ENCODE data around the gene PARP4.
"Not testable (repeated sequence)": the region's sequence is repeated elsewhere in the genome, so short reads cannot be mapped to it uniquely, and the experiment has no call there.

The PARP4 gene

DNA sequence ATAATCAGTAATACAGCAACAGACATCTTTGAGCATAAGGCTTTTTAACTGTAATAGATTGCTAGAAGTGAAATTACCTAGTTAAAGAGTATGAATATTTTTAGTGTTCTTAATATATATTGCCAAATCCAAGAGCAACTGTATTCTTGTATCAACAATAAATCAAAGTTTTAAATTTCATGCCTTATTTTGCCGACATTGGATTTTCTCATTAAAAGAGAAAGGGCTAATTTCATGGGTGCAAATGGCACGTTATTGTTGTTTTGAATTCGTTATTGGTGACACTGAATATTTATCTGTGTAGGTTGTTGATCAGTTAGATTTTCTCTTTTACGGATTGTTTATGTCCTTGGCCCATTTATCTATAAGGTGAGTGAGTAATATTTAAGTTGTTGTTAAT, 106.1 kb downstream of the PARP4 start:
- H3K4me3 ChIP-seq (ENCODE audit: low read length, poor library complexity, severe bottlenecking), result no peak overlapping the region
- H3K4me2 ChIP-seq (ENCODE audit: low read depth, low read length, poor library complexity, severe bottlenecking), result no peak overlapping the region
- TF ChIP-seq, protein P1, sequence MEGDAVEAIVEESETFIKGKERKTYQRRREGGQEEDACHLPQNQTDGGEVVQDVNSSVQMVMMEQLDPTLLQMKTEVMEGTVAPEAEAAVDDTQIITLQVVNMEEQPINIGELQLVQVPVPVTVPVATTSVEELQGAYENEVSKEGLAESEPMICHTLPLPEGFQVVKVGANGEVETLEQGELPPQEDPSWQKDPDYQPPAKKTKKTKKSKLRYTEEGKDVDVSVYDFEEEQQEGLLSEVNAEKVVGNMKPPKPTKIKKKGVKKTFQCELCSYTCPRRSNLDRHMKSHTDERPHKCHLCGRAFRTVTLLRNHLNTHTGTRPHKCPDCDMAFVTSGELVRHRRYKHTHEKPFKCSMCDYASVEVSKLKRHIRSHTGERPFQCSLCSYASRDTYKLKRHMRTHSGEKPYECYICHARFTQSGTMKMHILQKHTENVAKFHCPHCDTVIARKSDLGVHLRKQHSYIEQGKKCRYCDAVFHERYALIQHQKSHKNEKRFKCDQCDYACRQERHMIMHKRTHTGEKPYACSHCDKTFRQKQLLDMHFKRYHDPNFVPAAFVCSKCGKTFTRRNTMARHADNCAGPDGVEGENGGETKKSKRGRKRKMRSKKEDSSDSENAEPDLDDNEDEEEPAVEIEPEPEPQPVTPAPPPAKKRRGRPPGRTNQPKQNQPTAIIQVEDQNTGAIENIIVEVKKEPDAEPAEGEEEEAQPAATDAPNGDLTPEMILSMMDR (conservative IDR thresholded peaks at IDR 0.05; ENCODE audit: low read length), result no peak
- no peak for TF ChIP-seq EZH2phosphoT487 (IDR thresholded peaks at IDR 0.05; ENCODE audit: borderline replicate concordance)
- H3K9me2 ChIP-seq (replicated peaks; ENCODE audit: low read depth, low read length), result no peaks in the 10 kb centered on the region
- no peaks in the 10 kb centered on the region for H3K27me3 ChIP-seq (ENCODE audit: insufficient read depth, low read length, poor library complexity, severe bottlenecking)
- H3K9ac ChIP-seq (ENCODE audit: low read depth, low read length, poor library complexity, severe bottlenecking), result no peak overlapping the region
- no peaks in the 10 kb centered on the region for H4K20me1 ChIP-seq (ENCODE audit: insufficient read depth, low read length, poor library complexity, severe bottlenecking)
- H3F3A ChIP-seq (ENCODE audit: low read depth), result no peaks in the 10 kb centered on the region
- no peak overlapping the region for H2AFZ ChIP-seq (ENCODE audit: low read length)
- H3K4me1 ChIP-seq (ENCODE audit: insufficient read depth, low read length, poor library complexity, severe bottlenecking), result no peaks in the 10 kb centered on the region
- no peaks in the 10 kb centered on the region for H3K9me3 ChIP-seq (ENCODE audit: insufficient read depth, low read depth, low read length)
- no peaks in the 10 kb centered on the region for H3K79me2 ChIP-seq (ENCODE audit: insufficient read depth, low read length)
- no peaks in the 10 kb centered on the region for H3K36me3 ChIP-seq (ENCODE audit: insufficient read depth, low read length)

- no peaks in the 10 kb centered on the region for H3K27me3 ChIP-seq (ENCODE audit: insufficient read depth, low read length, poor library complexity, severe bottlenecking)
- no peaks in the 10 kb centered on the region for H3F3A ChIP-seq (ENCODE audit: low read depth)
- no peak overlapping the region for H2AFZ ChIP-seq (ENCODE audit: low read length)
- H3K4me1 ChIP-seq (ENCODE audit: insufficient read depth, low read length, poor library complexity, severe bottlenecking), result no peaks in the 10 kb centered on the region
- no peaks in the 10 kb centered on the region for H3K79me2 ChIP-seq (ENCODE audit: insufficient read depth, low read length)
- no peaks in the 10 kb centered on the region for H3K9me2 ChIP-seq (replicated peaks; ENCODE audit: low read depth, low read length)
- no peaks in the 10 kb centered on the region for H3K36me3 ChIP-seq (ENCODE audit: insufficient read depth, low read length)
- H3K9ac ChIP-seq (ENCODE audit: low read depth, low read length, poor library complexity, severe bottlenecking), result no peak overlapping the region
- peaks cover 6% of the 10 kb centered on the region; the same call in 1 of the 2 replicates for H3K9me3 ChIP-seq (ENCODE audit: insufficient read depth, low read depth, low read length)
- no peaks in the 10 kb centered on the region for H4K20me1 ChIP-seq (ENCODE audit: insufficient read depth, low read length, poor library complexity, severe bottlenecking)
- no peak overlapping the region for H3K4me3 ChIP-seq (ENCODE audit: low read length, poor library complexity, severe bottlenecking)
- TF ChIP-seq EZH2phosphoT487 (IDR thresholded peaks at IDR 0.05; ENCODE audit: borderline replicate concordance), result no peak
- TF ChIP-seq, protein P1 (conservative IDR thresholded peaks at IDR 0.05; ENCODE audit: low read length), result no peak
- H3K4me2 ChIP-seq (ENCODE audit: low read depth, low read length, poor library complexity, severe bottlenecking), result no peak overlapping the region
Measured at GRCh38 chr13:24396821-24397220, 115.8 kb downstream of the PARP4 start.

DNA sequence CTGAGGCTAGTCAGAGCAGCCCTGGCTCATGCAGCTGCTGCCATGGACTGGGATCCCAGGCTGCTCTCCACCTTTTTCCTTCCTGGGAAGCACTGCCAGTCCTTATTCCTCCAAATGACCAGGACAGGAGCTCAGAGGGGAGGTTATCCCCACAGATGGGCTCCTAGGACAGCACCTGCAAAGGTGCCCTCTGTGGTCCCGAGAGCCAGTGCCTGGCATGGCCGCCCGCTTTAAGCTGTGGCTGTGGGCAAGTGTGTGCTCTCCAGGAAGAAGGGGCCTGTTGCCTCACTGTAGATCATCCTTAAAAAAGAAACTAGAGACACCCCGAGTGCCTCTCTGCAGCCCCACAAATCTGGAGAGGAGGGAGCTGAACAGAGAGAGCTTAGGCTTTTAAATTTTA, 119.6 kb downstream of the PARP4 start:
- no peak overlapping the region for H2AFZ ChIP-seq (ENCODE audit: low read length)
- no peaks in the 10 kb centered on the region for H3K36me3 ChIP-seq (ENCODE audit: insufficient read depth, low read length)
- peaks cover 6% of the 10 kb centered on the region; the same call in 1 of the 2 replicates for H3K9me3 ChIP-seq (ENCODE audit: insufficient read depth, low read depth, low read length)
- no peaks in the 10 kb centered on the region for H4K20me1 ChIP-seq (ENCODE audit: insufficient read depth, low read length, poor library complexity, severe bottlenecking)
- H3K27me3 ChIP-seq (ENCODE audit: insufficient read depth, low read length, poor library complexity, severe bottlenecking), result no peaks in the 10 kb centered on the region
- no peak overlapping the region for H3K9ac ChIP-seq (ENCODE audit: low read depth, low read length, poor library complexity, severe bottlenecking)
- H3K9me2 ChIP-seq (replicated peaks; ENCODE audit: low read depth, low read length), result no peaks in the 10 kb centered on the region
- H3K4me2 ChIP-seq (ENCODE audit: low read depth, low read length, poor library complexity, severe bottlenecking), result no peak overlapping the region
- no peaks in the 10 kb centered on the region for H3F3A ChIP-seq (ENCODE audit: low read depth)
- no peaks in the 10 kb centered on the region for H3K4me1 ChIP-seq (ENCODE audit: insufficient read depth, low read length, poor library complexity, severe bottlenecking)
- H3K4me3 ChIP-seq (ENCODE audit: low read length, poor library complexity, severe bottlenecking), result no peak overlapping the region
- no peaks in the 10 kb centered on the region for H3K79me2 ChIP-seq (ENCODE audit: insufficient read depth, low read length)
- TF ChIP-seq, protein P1 (conservative IDR thresholded peaks at IDR 0.05; ENCODE audit: low read length), result no peak
- no peak for TF ChIP-seq EZH2phosphoT487 (IDR thresholded peaks at IDR 0.05; ENCODE audit: borderline replicate concordance)

DNA sequence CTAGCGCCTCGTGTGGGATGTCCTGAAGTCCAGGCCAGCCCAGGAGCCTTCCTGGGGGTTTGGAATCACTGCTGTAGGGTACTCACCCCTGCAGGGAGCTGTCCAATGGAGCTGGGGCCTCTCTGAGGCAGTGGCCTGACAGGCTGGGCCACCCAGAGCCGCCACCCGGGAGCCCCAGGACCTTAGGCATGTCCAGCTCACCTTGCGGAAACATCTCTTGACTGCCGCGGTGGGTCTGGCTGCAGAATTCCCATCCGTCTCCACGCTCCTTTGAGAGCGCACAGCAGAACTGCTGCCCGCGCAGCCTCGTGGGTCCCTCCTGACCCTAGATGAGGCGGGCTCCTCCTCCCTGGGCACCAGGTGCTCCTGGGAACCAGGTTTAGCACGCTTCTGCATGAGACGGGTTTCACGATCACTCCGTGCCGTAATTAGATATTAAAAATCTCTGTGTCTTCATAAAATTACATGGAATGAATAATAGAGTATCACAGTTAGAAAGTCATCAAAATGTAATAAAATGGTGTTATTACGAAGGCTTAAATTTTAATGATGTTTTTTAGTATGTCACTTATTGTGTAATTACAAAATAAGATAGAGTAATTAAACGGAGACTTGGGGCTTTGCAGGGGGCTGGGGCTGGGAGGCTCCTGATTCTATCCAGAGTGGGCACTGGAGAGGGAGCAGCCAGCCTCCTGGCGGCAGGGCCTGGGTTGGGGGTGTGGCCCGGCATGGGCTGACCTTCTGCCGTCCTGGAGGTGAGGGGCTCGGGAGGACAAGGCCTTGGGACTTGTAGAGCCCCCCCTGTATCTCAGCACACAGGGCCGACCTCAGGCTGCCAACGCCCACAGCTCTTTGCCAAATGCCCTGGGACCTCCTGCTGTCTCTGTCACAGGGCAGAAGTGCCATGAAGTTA, 120.6 kb downstream of the PARP4 start:
- not testable (repeated sequence) for H3K4me1 ChIP-seq (ENCODE audit: insufficient read depth, low read length, poor library complexity, severe bottlenecking); H4K20me1 ChIP-seq (ENCODE audit: insufficient read depth, low read length, poor library complexity, severe bottlenecking); H3K4me2 ChIP-seq (ENCODE audit: low read depth, low read length, poor library complexity, severe bottlenecking); H3K79me2 ChIP-seq (ENCODE audit: insufficient read depth, low read length); H3K4me3 ChIP-seq (ENCODE audit: low read length, poor library complexity, severe bottlenecking); H3K9me2 ChIP-seq (replicated peaks; ENCODE audit: low read depth, low read length); H2AFZ ChIP-seq (ENCODE audit: low read length); H3K36me3 ChIP-seq (ENCODE audit: insufficient read depth, low read length); H3K9ac ChIP-seq (ENCODE audit: low read depth, low read length, poor library complexity, severe bottlenecking); H3K27me3 ChIP-seq (ENCODE audit: insufficient read depth, low read length, poor library complexity, severe bottlenecking); H3F3A ChIP-seq (ENCODE audit: low read depth); H3K9me3 ChIP-seq (ENCODE audit: insufficient read depth, low read depth, low read length)

DNA sequence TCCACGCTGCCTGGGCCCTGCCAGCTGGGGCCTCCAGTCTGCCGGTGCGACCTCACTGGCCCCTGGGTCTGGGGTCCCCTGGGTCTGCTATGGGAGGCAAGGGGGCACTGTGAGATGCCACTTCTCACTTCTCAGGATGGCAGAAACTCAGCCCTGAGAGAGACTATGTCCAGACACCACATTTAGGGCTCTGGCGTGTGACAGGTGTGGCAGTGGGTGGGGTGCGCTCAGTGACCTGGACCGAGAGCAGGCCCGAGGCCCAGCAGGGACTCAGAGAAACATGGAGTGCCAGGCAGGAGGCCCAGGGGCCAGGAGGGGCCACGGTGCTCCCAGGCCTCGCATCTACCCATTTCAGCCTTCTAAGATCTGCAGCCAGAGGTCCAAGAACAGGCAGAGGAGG, 121.8 kb downstream of the PARP4 start:
- H3K27me3 ChIP-seq (ENCODE audit: insufficient read depth, low read length, poor library complexity, severe bottlenecking); H3K36me3 ChIP-seq (ENCODE audit: insufficient read depth, low read length); H3K9ac ChIP-seq (ENCODE audit: low read depth, low read length, poor library complexity, severe bottlenecking); H3K4me2 ChIP-seq (ENCODE audit: low read depth, low read length, poor library complexity, severe bottlenecking); H3K9me2 ChIP-seq (replicated peaks; ENCODE audit: low read depth, low read length); H3F3A ChIP-seq (ENCODE audit: low read depth); H3K4me3 ChIP-seq (ENCODE audit: low read length, poor library complexity, severe bottlenecking); H2AFZ ChIP-seq (ENCODE audit: low read length); H3K9me3 ChIP-seq (ENCODE audit: insufficient read depth, low read depth, low read length); H3K4me1 ChIP-seq (ENCODE audit: insufficient read depth, low read length, poor library complexity, severe bottlenecking); H3K79me2 ChIP-seq (ENCODE audit: insufficient read depth, low read length); H4K20me1 ChIP-seq (ENCODE audit: insufficient read depth, low read length, poor library complexity, severe bottlenecking): not testable (repeated sequence)

All from Loucy (cell line).